B cell (primary cell): ENCODE measurements around the gene TARP. TPM values are rescaled to one million over a fixed set of nuclear protein-coding genes. Genes with fewer than 3 reads are reported as not detected.

Experiments used
- ATAC-seq: fragments of 200-7000 bp; cut with Tn5 transposase; one replicate; pipeline ENCODE4 v1.10.0; 2021; ENCODE audit warnings: low read depth, mild to moderate bottlenecking, moderate number of reproducible peaks, moderate library complexity
- CTCF ChIA-PET: fragments of 350-600 bp; sonication (Branson Sonifier 250); formaldehyde crosslinking; loops from one replicate; lab custom pipeline; 2021; ENCODE audit warnings: antibody characterized with exemption, inconsistent platforms; lab: Charles Lee
- POLR2A ChIA-PET: fragments of 350-600 bp; sonication (Branson Sonifier 250); formaldehyde crosslinking; loops from one replicate; lab custom pipeline; 2021; ENCODE audit warnings: antibody characterized with exemption; lab: Charles Lee
- DNase-seq: peaks from one replicate; pipeline ENCODE4 v3.0.0; 2013
- H2AFZ ChIP-seq: 2 replicates; pipeline ENCODE4 v1.6.1; 2012; ENCODE audit warnings: mild to moderate bottlenecking, low read depth, low read length; ENCODE audit not compliant: insufficient read depth, poor library complexity, severe bottlenecking
- H3K27ac ChIP-seq, 2 donors: 1 replicate in 1 of 2; 2 replicates in 1 of 2; pipeline ENCODE4 v1.5.1; 2012 to 2013; ENCODE audit warnings: low read length in 2 of 2, mild to moderate bottlenecking in 2 of 2, moderate library complexity in 1 of 2
- H3K27me3 ChIP-seq, 4 experiments: fragments of 200-600 bp in 1 of 4; sonication (generic) in 1 of 4; replicated peaks in 1 of 4; 1 replicate in 2 of 4; 2 replicates in 2 of 4; pipeline versions ENCODE4 v1.6.1 to v1.7.0; 2013 to 2016; ENCODE audit warnings: low read length in 3 of 4, mild to moderate bottlenecking in 2 of 4, mixed read lengths in 1 of 4, moderate library complexity in 1 of 4; ENCODE audit not compliant: insufficient read depth in 4 of 4, control insufficient read depth in 3 of 4; ENCODE audit errors: control extremely low read depth in 1 of 4
- H3K36me3 ChIP-seq, 2 experiments: replicated peaks in 1 of 2; 1 replicate in 1 of 2; 2 replicates in 1 of 2; pipeline versions ENCODE4 v1.6.1 to v1.7.1; 2013; ENCODE audit warnings: low read length in 1 of 2; ENCODE audit not compliant: insufficient read depth in 2 of 2, control insufficient read depth in 1 of 2; ENCODE audit errors: control extremely low read depth in 1 of 2, extremely low read depth in 1 of 2
- H3K4me1 ChIP-seq, 2 donors: fragments of 200-600 bp in 1 of 2; sonication (generic) in 1 of 2; 1 replicate in 1 of 2; 2 replicates in 1 of 2; pipeline versions ENCODE4 v1.5.1 to v1.6.1; 2013 to 2017; ENCODE audit warnings: low read length in 2 of 2; ENCODE audit not compliant: control insufficient read depth in 2 of 2, insufficient read depth in 2 of 2
- H3K4me2 ChIP-seq: replicated peaks from 2 replicates; pipeline ENCODE3; 2012; ENCODE audit warnings: mild to moderate bottlenecking, low read depth, low read length; ENCODE audit not compliant: poor library complexity, severe bottlenecking
- H3K4me3 ChIP-seq, 5 experiments: fragments of 200-600 bp in 1 of 5; sonication (generic) in 1 of 5; 1 replicate in 3 of 5; 2 replicates in 2 of 5; pipeline versions ENCODE4 v1.5.1 to v1.7.0; 2011 to 2016; ENCODE audit warnings: low read length in 4 of 5, mild to moderate bottlenecking in 4 of 5, low read depth in 2 of 5, control low read depth in 1 of 5, moderate library complexity in 1 of 5; ENCODE audit not compliant: insufficient read depth in 1 of 5; ENCODE audit errors: control extremely low read depth in 1 of 5, extremely low read depth in 1 of 5
- H3K79me2 ChIP-seq: fragments of 200-600 bp; sonication (generic); one replicate; pipeline ENCODE4 v1.6.0; 2016; ENCODE audit warnings: low read length; ENCODE audit not compliant: control insufficient read depth, insufficient read depth
- H3K9ac ChIP-seq: fragments of 200-600 bp; sonication (generic); 2 replicates; pipeline ENCODE4 v1.6.1; 2017; ENCODE audit warnings: mild to moderate bottlenecking, low read length, moderate library complexity
- H3K9me3 ChIP-seq, 3 donors: one replicate each; pipeline versions ENCODE4 v1.6.1 to v1.7.1; 2013; ENCODE audit warnings: low read length in 2 of 3; ENCODE audit not compliant: control insufficient read depth in 2 of 3, insufficient read depth in 1 of 3; ENCODE audit errors: control extremely low read depth in 1 of 3
- H4K20me1 ChIP-seq: 2 replicates; pipeline ENCODE4 v1.6.0; 2012; ENCODE audit warnings: mild to moderate bottlenecking, low read length; ENCODE audit not compliant: insufficient read depth, control insufficient read depth, poor library complexity, severe bottlenecking
- H3K27ac Mint-ChIP-seq: one replicate; pipeline ENCODE4 v1.8.0; 2021; ENCODE audit warnings: mixed read lengths
- H3K27me3 Mint-ChIP-seq: one replicate; pipeline ENCODE4 v1.8.0; 2021; ENCODE audit warnings: mixed read lengths
- H3K4me1 Mint-ChIP-seq: one replicate; pipeline ENCODE4 v1.8.0; 2021; ENCODE audit warnings: mixed read lengths
- H3K4me3 Mint-ChIP-seq: one replicate; pipeline ENCODE4 v1.8.0; 2021; ENCODE audit warnings: mixed read lengths
- H3K9me3 Mint-ChIP-seq: one replicate; pipeline ENCODE4 v1.8.0; 2022; ENCODE audit warnings: mixed read lengths; ENCODE audit not compliant: insufficient read depth
- EZH2 ChIP-seq: IDR thresholded peaks from 2 replicates; pipeline ENCODE4 v1.6.1; 2012; ENCODE audit warnings: borderline replicate concordance, low read depth, mild to moderate bottlenecking, moderate library complexity, low read length; ENCODE audit not compliant: insufficient read depth, poor library complexity, severe bottlenecking
- WGBS: methylation state at CpG from one replicate; pipeline ENCODE4 v1.1.5; 2013; ENCODE audit warnings: missing lambda C conversion rate; ENCODE audit not compliant: insufficient coverage; 5-methylcytosine and 5-hydroxymethylcytosine counted together
- intact Hi-C: fragments of 100-400 bp; cut with micrococcal nuclease; formaldehyde crosslinking; loops from one replicate; pipeline ENCODE4 v1.10.0; 2022
- polyA plus RNA-seq: library from polyadenylated mRNA; depleted of rRNA; stranded (reverse); fragments of >200 nt; gene quantifications from 2 replicates; pipeline ENCODE4 v1.2.3, GENCODE V29; 2012
- small RNA-seq: library from RNA; depleted of rRNA; stranded (forward); fragments of <200 nt; gene quantifications from one replicate; pipeline ENCODE3, GENCODE V24; 2012; ENCODE audit warnings: low replicate concordance, low read depth; ENCODE audit not compliant: insufficient read length
- total RNA-seq, 2 donors: library from RNA; stranded (reverse); fragments of 120-200 nt in 1 of 2; gene quantifications; 1 replicate in 1 of 2; 2 replicates in 1 of 2; pipeline versions ENCODE4 v1.2.3 to v1.2.4, GENCODE V29; 2013 to 2022
- TF ChIP-seq, protein P1 (sequence below): fragments of 200-600 bp; IDR thresholded peaks from one replicate; pipeline ENCODE4 v1.8.0; 2022; ENCODE audit warnings: antibody characterized with exemption, mild to moderate bottlenecking

Gene TARP

DNA sequence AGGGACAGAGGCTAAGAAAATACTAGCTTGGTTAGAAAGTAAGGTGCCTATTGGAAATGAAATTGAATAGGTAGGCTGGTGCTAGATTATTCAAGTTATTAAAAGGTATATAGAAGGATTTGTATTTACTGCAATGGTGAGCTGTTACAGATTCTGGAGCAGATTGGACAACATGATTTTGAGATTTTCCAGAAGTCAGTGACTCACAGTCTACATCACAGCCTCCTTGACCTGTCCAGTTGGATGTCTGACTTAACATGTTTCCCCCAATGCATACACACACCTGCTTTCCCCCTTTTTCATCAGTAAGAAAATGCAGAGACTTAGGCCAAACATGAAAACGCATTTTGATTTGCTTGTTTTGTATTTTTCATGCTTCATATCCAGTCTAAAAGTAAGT is 62.0 kb downstream of the TARP start:
- Histone ChIP-seq H3K9me3 (no peaks in the 10 kb centered on the region), H3K36me3 (peaks cover 0 to 29% of the 10 kb centered on the region in 2 experiments), H3K27me3 (no peaks in the 10 kb centered on the region), H3K4me3 (no peak overlapping the region), H3K9ac (no peak overlapping the region), H4K20me1 (no peaks in the 10 kb centered on the region), H3K4me2 (no peak overlapping the region), H2AFZ (no peak overlapping the region), H3K4me1 (peaks cover 4 to 9% of the 10 kb centered on the region in 2 donors), H3K27ac (no peak overlapping the region), H3K79me2 (no peaks in the 10 kb centered on the region)
- H3K9me3 Mint-ChIP-seq: no peaks in the 10 kb centered on the region
- no peak overlapping the region for H3K27ac Mint-ChIP-seq
- intact Hi-C loops: no loop called here
- peaks cover 7% of the 10 kb centered on the region for H3K4me1 Mint-ChIP-seq
- CTCF ChIA-PET: interaction anchor here (0.6 kb wide), 1 partner anchor 75 kb away, joined by 3 read pairs; no protein-coding TSS in a partner anchor
- 100% methylated on average over 1 of the region's 1 CpG for WGBS
- ATAC-seq: no peak
- DNase-seq: no peak
- H3K4me3 Mint-ChIP-seq: no peak overlapping the region
- POLR2A ChIA-PET: no interaction called here
- H3K27me3 Mint-ChIP-seq: no peaks in the 10 kb centered on the region
- TF ChIP-seq, protein P1, sequence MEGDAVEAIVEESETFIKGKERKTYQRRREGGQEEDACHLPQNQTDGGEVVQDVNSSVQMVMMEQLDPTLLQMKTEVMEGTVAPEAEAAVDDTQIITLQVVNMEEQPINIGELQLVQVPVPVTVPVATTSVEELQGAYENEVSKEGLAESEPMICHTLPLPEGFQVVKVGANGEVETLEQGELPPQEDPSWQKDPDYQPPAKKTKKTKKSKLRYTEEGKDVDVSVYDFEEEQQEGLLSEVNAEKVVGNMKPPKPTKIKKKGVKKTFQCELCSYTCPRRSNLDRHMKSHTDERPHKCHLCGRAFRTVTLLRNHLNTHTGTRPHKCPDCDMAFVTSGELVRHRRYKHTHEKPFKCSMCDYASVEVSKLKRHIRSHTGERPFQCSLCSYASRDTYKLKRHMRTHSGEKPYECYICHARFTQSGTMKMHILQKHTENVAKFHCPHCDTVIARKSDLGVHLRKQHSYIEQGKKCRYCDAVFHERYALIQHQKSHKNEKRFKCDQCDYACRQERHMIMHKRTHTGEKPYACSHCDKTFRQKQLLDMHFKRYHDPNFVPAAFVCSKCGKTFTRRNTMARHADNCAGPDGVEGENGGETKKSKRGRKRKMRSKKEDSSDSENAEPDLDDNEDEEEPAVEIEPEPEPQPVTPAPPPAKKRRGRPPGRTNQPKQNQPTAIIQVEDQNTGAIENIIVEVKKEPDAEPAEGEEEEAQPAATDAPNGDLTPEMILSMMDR: no peak
- no peak for TF ChIP-seq EZH2

Small RNAs within 50 kb of the gene (small RNA-seq; reads per million reads assigned to genes)
- gene TRGJ1 (not detected), gene TRGJ2 (not detected), gene TRGJP (not detected), gene TRGJP1 (not detected), gene TRGJP2 (not detected), gene TRGVA (not detected)

Other genes starting within 250 kb of the TARP start
- 13.4 and 14.2 TPM in 2 replicates for gene STARD3NL, start 95.4 kb downstream of the TARP start, total RNA-seq
- 24.5 and 32.6 TPM in 2 replicates for gene STARD3NL, start 95.4 kb downstream of the TARP start, polyA plus RNA-seq